Amniotic epithelial cell (primary cell): Measurements from ENCODE around the gene ERI3.

Experiments
- DNase-seq: peaks from one replicate; pipeline ENCODE4 v3.0.0-alpha.2; 2010; ENCODE audit warnings: low read depth

Gene ERI3

GRCh38 chr1:44348061-44348485 is 7.0 kb downstream of the ERI3 start:
- no peak for DNase-seq

- DNase-seq: no peak
These were observed 7.8 kb downstream of the ERI3 start for GRCh38 chr1:44347280-44347679.

GRCh38 chr1:44346878-44347277 is 8.2 kb downstream of the ERI3 start:
- DNase-seq: no peak

- DNase-seq: no peak
These were observed 8.9 kb downstream of the ERI3 start for GRCh38 chr1:44346184-44346583.

- no peak for DNase-seq
These were observed 9.8 kb downstream of the ERI3 start for GRCh38 chr1:44345187-44345775.

- DNase-seq: no peak
These were observed 15.3 kb downstream of the ERI3 start for GRCh38 chr1:44339731-44340130.

- DNase-seq: no peak
These were observed 16.9 kb downstream of the ERI3 start for GRCh38 chr1:44338136-44338535.

- DNase-seq: no peak
These were observed 18.4 kb downstream of the ERI3 start for GRCh38 chr1:44336668-44337067.

- no peak for DNase-seq
These were observed 20.1 kb downstream of the ERI3 start for GRCh38 chr1:44334968-44335367.

- DNase-seq: no peak
These were observed 21.7 kb downstream of the ERI3 start for GRCh38 chr1:44333376-44333775.

GRCh38 chr1:44332505-44332904 is 22.6 kb downstream of the ERI3 start:
- DNase-seq: no peak

GRCh38 chr1:44330935-44331334 is 24.1 kb downstream of the ERI3 start:
- no peak for DNase-seq

GRCh38 chr1:44328671-44329416 is 26.2 kb downstream of the ERI3 start:
- peak; percentile 72 for DNase-seq

GRCh38 chr1:44327679-44328491 is 27.2 kb downstream of the ERI3 start:
- DNase-seq: peak; percentile 100

GRCh38 chr1:44326821-44327465 is 28.1 kb downstream of the ERI3 start:
- peak; percentile 21 for DNase-seq

- DNase-seq: no peak
These were observed 28.9 kb downstream of the ERI3 start for GRCh38 chr1:44326024-44326701.

GRCh38 chr1:44323947-44324346 is 31.1 kb downstream of the ERI3 start:
- no peak for DNase-seq

- no peak for DNase-seq
These were observed 32.7 kb downstream of the ERI3 start for GRCh38 chr1:44322367-44322766.

GRCh38 chr1:44321466-44321865 is 33.6 kb downstream of the ERI3 start:
- no peak for DNase-seq

- peak; percentile 25 for DNase-seq
These were observed 36.7 kb downstream of the ERI3 start for GRCh38 chr1:44318097-44319088.
